ENCODE measurements around the gene VTCN1.
A peak's percentile ranks its signal among the peaks of the same experiment; 100 is the strongest.

The VTCN1 gene

DNA sequence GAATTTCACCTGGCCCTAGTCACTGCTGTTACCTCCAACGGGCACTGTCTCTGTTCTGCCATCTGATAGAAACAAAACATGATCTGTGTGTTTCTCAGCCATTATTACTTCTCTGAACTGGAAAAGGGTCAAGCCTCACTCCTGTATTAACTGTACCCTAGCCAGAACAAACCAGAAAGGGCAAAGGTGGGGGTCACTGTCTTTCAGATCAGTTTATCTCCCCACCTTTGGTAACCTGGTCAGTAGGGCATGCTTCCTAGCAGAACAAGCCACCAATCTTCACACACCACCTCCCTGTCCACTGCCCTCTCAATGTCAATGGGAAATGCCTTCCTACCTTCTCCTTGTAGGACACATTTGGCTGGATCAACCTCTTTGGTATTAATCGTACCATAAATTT lies 93.0 kb downstream of the VTCN1 start:
- no peaks in the 10 kb centered on the region for H3K9me3 Mint-ChIP-seq
- no peaks in the 10 kb centered on the region for H3K27me3 Mint-ChIP-seq (ENCODE audit: low read depth, poor library complexity)
- no peak overlapping the region for H3K27ac Mint-ChIP-seq
- peaks cover 30% of the 10 kb centered on the region for H3K4me1 Mint-ChIP-seq
- DNase-seq, result no peak
- H3K36me3 Mint-ChIP-seq (ENCODE audit: low read depth), result peaks cover 53% of the 10 kb centered on the region
- TF ChIP-seq, protein P1, sequence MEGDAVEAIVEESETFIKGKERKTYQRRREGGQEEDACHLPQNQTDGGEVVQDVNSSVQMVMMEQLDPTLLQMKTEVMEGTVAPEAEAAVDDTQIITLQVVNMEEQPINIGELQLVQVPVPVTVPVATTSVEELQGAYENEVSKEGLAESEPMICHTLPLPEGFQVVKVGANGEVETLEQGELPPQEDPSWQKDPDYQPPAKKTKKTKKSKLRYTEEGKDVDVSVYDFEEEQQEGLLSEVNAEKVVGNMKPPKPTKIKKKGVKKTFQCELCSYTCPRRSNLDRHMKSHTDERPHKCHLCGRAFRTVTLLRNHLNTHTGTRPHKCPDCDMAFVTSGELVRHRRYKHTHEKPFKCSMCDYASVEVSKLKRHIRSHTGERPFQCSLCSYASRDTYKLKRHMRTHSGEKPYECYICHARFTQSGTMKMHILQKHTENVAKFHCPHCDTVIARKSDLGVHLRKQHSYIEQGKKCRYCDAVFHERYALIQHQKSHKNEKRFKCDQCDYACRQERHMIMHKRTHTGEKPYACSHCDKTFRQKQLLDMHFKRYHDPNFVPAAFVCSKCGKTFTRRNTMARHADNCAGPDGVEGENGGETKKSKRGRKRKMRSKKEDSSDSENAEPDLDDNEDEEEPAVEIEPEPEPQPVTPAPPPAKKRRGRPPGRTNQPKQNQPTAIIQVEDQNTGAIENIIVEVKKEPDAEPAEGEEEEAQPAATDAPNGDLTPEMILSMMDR (IDR thresholded peaks at IDR 0.05), result no peak
- no peak overlapping the region for H3K4me3 Mint-ChIP-seq

DNA sequence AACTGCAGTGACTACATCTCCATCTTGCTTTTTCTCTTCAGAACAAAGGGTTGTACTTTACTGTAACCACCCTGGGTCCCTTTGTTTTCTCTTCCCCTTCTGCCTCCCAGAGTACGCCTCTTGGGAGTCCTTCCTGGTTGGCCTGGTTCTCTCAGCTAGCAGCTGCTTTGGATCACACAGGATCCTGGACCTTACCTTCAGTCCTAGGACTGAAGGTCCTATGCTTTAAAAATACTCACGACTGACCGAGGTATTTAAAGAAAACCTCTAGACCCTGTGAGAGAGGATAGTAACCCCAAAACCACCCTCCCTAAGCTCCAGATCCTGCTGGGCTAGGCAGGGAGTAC lies 94.0 kb downstream of the VTCN1 start:
- Mint-ChIP-seq H3K4me3 (no peak overlapping the region), H3K4me1 (peaks cover 27% of the 10 kb centered on the region), H3K27ac (peak overlapping the region; percentile 66), H3K27me3 (ENCODE audit: low read depth, poor library complexity) (no peaks in the 10 kb centered on the region), H3K36me3 (ENCODE audit: low read depth) (peaks cover 60% of the 10 kb centered on the region), H3K9me3 (no peaks in the 10 kb centered on the region)
- DNase-seq, result no peak
- TF ChIP-seq, protein P1 (IDR thresholded peaks at IDR 0.05), result no peak

DNA sequence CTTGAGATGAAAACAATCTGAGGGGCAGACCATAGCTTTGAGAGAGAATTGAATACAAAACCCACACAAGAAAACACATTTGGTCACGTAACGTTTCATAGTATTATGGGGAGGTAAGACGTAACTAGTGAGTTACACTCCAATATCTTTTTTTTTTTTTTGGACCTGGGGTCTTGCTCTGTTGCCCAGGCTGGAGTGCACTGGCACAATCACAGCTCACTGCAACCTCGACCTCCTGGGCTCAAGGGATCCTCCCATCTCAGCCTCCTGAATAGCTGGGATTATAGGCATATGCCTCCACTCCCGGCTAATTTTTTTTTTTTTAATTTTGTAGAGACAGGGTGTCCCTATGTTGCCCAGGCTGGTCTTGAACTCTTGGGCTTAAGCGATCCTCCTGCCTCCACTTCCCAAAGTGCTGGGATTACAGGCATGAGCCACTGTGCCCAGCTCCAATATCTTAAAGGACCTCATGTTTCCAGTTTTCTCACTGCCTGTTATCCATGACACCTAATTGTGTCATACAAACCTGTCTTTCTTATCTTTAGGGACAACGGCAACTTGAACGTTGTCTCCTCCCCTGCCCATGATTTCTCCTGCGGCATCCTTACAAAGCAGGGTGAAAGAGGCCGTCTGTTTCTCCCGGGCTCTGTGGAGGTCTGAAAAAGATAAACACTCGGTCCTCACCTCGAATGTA lies 94.5 kb downstream of the VTCN1 start:
- TF ChIP-seq, protein P1 (IDR thresholded peaks at IDR 0.05), result no peak
- DNase-seq, result no peak
- H3K36me3 Mint-ChIP-seq (ENCODE audit: low read depth), result peaks cover 64% of the 10 kb centered on the region
- H3K4me1 Mint-ChIP-seq, result peaks cover 27% of the 10 kb centered on the region
- H3K9me3 Mint-ChIP-seq, result no peaks in the 10 kb centered on the region
- H3K27ac Mint-ChIP-seq, result no peak overlapping the region
- no peak overlapping the region for H3K4me3 Mint-ChIP-seq
- H3K27me3 Mint-ChIP-seq (ENCODE audit: low read depth, poor library complexity), result no peaks in the 10 kb centered on the region

DNA sequence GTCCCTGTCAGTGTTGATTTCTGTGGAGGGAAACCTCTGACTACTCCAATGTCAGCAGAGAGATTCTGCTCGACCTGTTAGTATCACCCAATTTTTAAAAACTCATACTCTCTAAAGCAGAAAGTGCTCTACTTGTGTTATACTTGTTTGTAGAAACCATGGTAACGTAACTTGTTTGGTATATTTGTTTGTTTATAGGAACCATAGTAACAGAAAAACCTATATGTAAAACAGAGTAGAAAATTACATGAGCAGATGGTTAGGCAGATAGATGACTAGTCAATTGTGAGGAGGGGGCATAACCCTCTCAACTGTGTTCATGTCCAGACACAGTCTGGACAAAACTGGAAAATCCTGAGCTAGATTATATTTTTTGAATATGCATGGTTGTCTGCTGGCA lies 95.8 kb downstream of the VTCN1 start:
- Mint-ChIP-seq H3K4me1 (peaks cover 15% of the 10 kb centered on the region), H3K9me3 (no peaks in the 10 kb centered on the region), H3K27ac (no peak overlapping the region), H3K36me3 (ENCODE audit: low read depth) (peaks cover 74% of the 10 kb centered on the region), H3K4me3 (no peak overlapping the region), H3K27me3 (ENCODE audit: low read depth, poor library complexity) (no peaks in the 10 kb centered on the region)
- no peak for DNase-seq
- TF ChIP-seq, protein P1 (IDR thresholded peaks at IDR 0.05), result no peak

DNA sequence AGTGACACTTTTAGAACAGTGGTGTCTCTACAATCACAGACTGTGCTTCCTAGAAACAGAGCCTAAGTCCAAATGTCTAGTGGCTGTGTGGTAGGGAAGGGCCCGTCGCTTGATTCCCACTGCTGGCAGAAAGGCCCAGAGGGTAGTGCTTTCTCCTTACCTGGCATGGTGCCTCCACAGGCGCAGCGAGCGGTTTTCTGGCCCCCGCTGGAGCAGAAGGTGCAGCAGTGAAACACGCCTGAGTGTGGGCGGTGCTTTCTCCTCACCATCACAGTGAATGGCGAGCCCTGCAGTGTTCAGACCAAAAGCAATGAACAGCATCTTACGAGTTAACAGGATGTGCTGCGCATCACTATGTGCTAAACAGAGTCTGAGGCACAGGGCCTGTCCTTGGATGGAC lies 97.5 kb downstream of the VTCN1 start:
- H3K36me3 Mint-ChIP-seq (ENCODE audit: low read depth), result peaks cover 82% of the 10 kb centered on the region
- TF ChIP-seq, protein P1 (IDR thresholded peaks at IDR 0.05), result no peak
- H3K9me3 Mint-ChIP-seq, result no peaks in the 10 kb centered on the region
- no peak overlapping the region for H3K27ac Mint-ChIP-seq
- peaks cover 15% of the 10 kb centered on the region for H3K4me1 Mint-ChIP-seq
- no peak for DNase-seq
- no peak overlapping the region for H3K4me3 Mint-ChIP-seq
- no peaks in the 10 kb centered on the region for H3K27me3 Mint-ChIP-seq (ENCODE audit: low read depth, poor library complexity)

DNA sequence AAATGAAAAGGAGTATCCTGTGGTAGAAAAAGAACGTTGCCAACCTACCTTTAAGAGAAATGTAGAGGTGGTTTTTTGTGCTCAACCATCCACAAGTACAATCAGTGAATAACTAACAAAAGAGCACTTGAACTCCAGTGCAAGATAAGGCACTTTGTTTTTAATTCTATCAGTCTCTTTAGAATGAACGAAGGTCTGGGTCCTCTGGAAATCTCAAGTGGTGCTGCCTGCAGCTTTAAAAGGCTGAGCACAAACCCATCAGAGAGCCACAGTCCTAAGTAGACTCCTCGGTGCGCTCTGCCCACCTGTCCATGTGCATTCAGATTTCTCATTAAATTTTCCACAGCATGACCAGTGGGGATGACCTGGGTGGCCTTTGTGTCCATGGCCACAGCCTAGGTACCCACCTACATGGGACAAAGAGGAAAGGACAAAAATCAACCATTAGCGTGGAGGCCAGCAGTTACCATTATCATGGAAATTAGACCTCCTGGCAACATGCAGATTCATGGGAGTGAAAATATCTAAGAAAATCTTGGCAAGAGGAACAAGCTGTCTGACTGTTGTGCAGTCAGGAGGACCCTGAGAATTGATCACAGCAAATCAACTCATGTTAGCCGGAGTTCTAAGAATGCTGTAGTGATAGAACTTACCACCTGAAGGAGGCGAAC lies 98.5 kb downstream of the VTCN1 start:
- no peak for DNase-seq
- TF ChIP-seq, protein P1 (IDR thresholded peaks at IDR 0.05), result no peak
- Mint-ChIP-seq H3K36me3 (ENCODE audit: low read depth) (peaks cover 82% of the 10 kb centered on the region), H3K4me3 (no peak overlapping the region), H3K4me1 (peaks cover 6% of the 10 kb centered on the region), H3K27me3 (ENCODE audit: low read depth, poor library complexity) (no peaks in the 10 kb centered on the region), H3K27ac (peak overlapping the region; percentile 97), H3K9me3 (no peaks in the 10 kb centered on the region)
